Natural killer cell (primary cell): Measurements from ENCODE around the gene E2F6. TPM values are rescaled to one million over a fixed set of nuclear protein-coding genes. Genes with fewer than 3 reads are reported as not detected.

ENCODE experiments used
- ATAC-seq, 3 donors: fragments of 150-1000 bp in 2 of 3; fragments of 200-7000 bp in 1 of 3; cut with Tn5 transposase; 1 replicate in 1 of 3; 2 replicates in 2 of 3; pipeline ENCODE4 v1.10.0; 2021; ENCODE audit warnings: mild to moderate bottlenecking in 2 of 3, moderate library complexity in 2 of 3
- DNase-seq, 2 donors: peaks; one replicate each; pipeline versions ENCODE4 v3.0.0 to v3.0.0-alpha.2; 2013 to 2021; ENCODE audit warnings: mixed read lengths in 1 of 2
- H3K27ac ChIP-seq: one replicate; pipeline ENCODE4 v1.5.1; 2013; ENCODE audit warnings: mild to moderate bottlenecking, low read length
- H3K27me3 ChIP-seq: one replicate; pipeline ENCODE4 v1.6.1; 2013; ENCODE audit warnings: low read length; ENCODE audit not compliant: control insufficient read depth, insufficient read depth
- H3K36me3 ChIP-seq: one replicate; pipeline ENCODE4 v1.6.1; 2013; ENCODE audit warnings: low read length; ENCODE audit not compliant: control insufficient read depth, insufficient read depth
- H3K4me1 ChIP-seq: one replicate; pipeline ENCODE4 v1.6.1; 2013; ENCODE audit warnings: low read length; ENCODE audit not compliant: control insufficient read depth, insufficient read depth
- H3K4me3 ChIP-seq: one replicate; pipeline ENCODE4 v1.5.1; 2013; ENCODE audit warnings: low read length
- H3K9me3 ChIP-seq: one replicate; pipeline ENCODE4 v1.6.1; 2013; ENCODE audit warnings: low read length; ENCODE audit not compliant: control insufficient read depth, insufficient read depth
- H3K27ac Mint-ChIP-seq, 2 donors: one replicate each; pipeline ENCODE4 v1.8.0; 2022; ENCODE audit warnings: mild to moderate bottlenecking in 2 of 2, mixed read lengths in 2 of 2, moderate library complexity in 1 of 2
- H3K27me3 Mint-ChIP-seq, 2 donors: one replicate each; pipeline ENCODE4 v1.8.0; 2022; ENCODE audit warnings: low read depth in 2 of 2, mixed read lengths in 2 of 2
- H3K36me3 Mint-ChIP-seq: one replicate; pipeline ENCODE4 v1.8.0; 2022; ENCODE audit warnings: mixed read lengths
- H3K4me1 Mint-ChIP-seq, 2 donors: one replicate each; pipeline ENCODE4 v1.8.0; 2022; ENCODE audit warnings: mixed read lengths in 2 of 2
- H3K4me3 Mint-ChIP-seq: one replicate; pipeline ENCODE4 v1.8.0; 2022; ENCODE audit warnings: mild to moderate bottlenecking, moderate library complexity, mixed read lengths
- H3K9me3 Mint-ChIP-seq, 2 donors: one replicate each; pipeline ENCODE4 v1.8.0; 2022; ENCODE audit warnings: mixed read lengths in 2 of 2
- CTCF ChIP-seq: fragments of 200-600 bp; IDR thresholded peaks from one replicate; pipeline ENCODE4 v1.8.0; 2022; ENCODE audit warnings: antibody characterized with exemption
- WGBS: methylation state at CpG from one replicate; pipeline ENCODE4 v1.1.7; 2013; ENCODE audit warnings: missing lambda C conversion rate; ENCODE audit not compliant: insufficient coverage; 5-methylcytosine and 5-hydroxymethylcytosine counted together
- intact Hi-C: fragments of 100-400 bp; cut with micrococcal nuclease; formaldehyde crosslinking; loops from one replicate; pipeline ENCODE4 v1.14.2; 2022
- total RNA-seq, 4 donors: library from RNA; stranded (reverse); fragments of 120-200 nt in 1 of 4; gene quantifications; one replicate each; pipeline versions ENCODE4 v1.2.3 to v1.2.4, GENCODE V29; 2013 to 2022

The E2F6 gene
- total RNA-seq, 3 donors from 2014 or later (not counting 1 experiment from before 2014, with no cell fraction given), result 4.6 to 9.6 (median 8.3) TPM

GRCh38 chr2:11416186-11416585, 49.8 kb downstream of the E2F6 start:
- peaks cover 8% of the 10 kb centered on the region for H3K36me3 Mint-ChIP-seq
- DNase-seq (no peak), ATAC-seq (no peak)
- no peak overlapping the region for H3K27ac Mint-ChIP-seq
- H3K27me3 Mint-ChIP-seq, result peaks cover 7 to 15% of the 10 kb centered on the region in 2 donors
- WGBS, result 93% methylated on average over 2 of the region's 2 CpGs
- Histone ChIP-seq H3K27me3 (no peaks in the 10 kb centered on the region), H3K4me3 (no peak overlapping the region), H3K4me1 (no peaks in the 10 kb centered on the region), H3K36me3 (no peaks in the 10 kb centered on the region), H3K9me3 (peaks cover 9% of the 10 kb centered on the region), H3K27ac (no peak overlapping the region)
- H3K9me3 Mint-ChIP-seq, result peaks cover 0 to 3% of the 10 kb centered on the region in 2 donors
- intact Hi-C loops, result loop anchor here (10.0 kb wide), 1 partner anchor 281 kb away; a partner anchor contains a TSS
- TF ChIP-seq CTCF, result no peak
- no peak overlapping the region for H3K4me3 Mint-ChIP-seq
- H3K4me1 Mint-ChIP-seq, result no peaks in the 10 kb centered on the region

DNA sequence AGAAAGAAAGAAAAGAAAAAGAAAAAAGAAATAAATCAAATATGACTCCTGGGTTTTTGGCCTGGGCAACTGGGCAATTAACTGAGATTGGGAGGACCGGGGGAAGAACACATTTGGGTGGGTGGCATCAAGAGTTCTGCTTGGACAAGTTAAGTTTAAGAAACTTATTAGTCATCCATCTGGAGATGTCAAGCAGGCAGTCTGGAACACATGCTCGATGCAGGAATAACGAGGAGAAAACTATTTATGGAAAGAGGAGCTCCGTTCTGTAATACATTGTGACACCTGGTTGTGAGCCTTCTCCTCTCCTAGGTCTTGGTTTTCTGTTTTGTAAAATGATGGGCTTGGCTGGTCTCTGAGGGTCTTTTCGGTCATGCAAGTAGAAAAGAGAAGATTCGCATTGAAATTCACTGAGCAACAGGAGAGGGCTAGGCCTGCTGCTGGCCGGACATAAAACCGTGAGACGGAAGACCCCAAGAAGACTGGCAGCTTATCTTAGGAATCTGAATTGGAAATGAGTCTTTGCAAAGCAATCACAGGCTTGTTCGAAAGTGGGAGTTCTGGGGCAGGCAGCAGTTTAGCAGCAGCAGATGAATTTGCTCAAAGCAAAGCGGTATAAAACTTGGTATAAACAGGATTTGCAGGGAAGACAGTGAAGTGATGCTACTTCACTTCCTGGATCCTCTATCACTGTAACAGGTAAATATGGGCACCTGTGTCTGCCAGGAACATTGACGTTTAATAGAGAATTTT, 51.4 kb downstream of the E2F6 start:
- Mint-ChIP-seq H3K27me3 (peaks cover 12 to 21% of the 10 kb centered on the region in 2 donors), H3K27ac (no peak overlapping the region), H3K4me1 (no peaks in the 10 kb centered on the region), H3K36me3 (peaks cover 8% of the 10 kb centered on the region), H3K4me3 (no peak overlapping the region), H3K9me3 (peaks cover 0 to 3% of the 10 kb centered on the region in 2 donors)
- WGBS, result 95% methylated on average over 12 of the region's 12 CpGs
- Histone ChIP-seq H3K9me3 (peaks cover 9% of the 10 kb centered on the region), H3K36me3 (no peaks in the 10 kb centered on the region), H3K4me1 (no peaks in the 10 kb centered on the region), H3K27ac (no peak overlapping the region), H3K27me3 (no peaks in the 10 kb centered on the region), H3K4me3 (no peak overlapping the region)
- no peak for ATAC-seq
- no peak for TF ChIP-seq CTCF
- DNase-seq, result no peak
- intact Hi-C loops, result loop anchor here (10.0 kb wide), 1 partner anchor 280 kb away; a partner anchor contains a TSS

GRCh38 chr2:11412449-11412810, 53.5 kb downstream of the E2F6 start:
- peaks cover 12 to 21% of the 10 kb centered on the region in 2 donors for H3K27me3 Mint-ChIP-seq
- Histone ChIP-seq H3K4me3 (no peak overlapping the region), H3K4me1 (no peaks in the 10 kb centered on the region), H3K27ac (no peak overlapping the region), H3K36me3 (no peaks in the 10 kb centered on the region), H3K9me3 (peaks cover 2% of the 10 kb centered on the region), H3K27me3 (no peaks in the 10 kb centered on the region)
- no peak for ATAC-seq
- no peak overlapping the region for H3K27ac Mint-ChIP-seq
- 91% methylated on average over 5 of the region's 5 CpGs for WGBS
- no peaks in the 10 kb centered on the region for H3K9me3 Mint-ChIP-seq
- H3K4me3 Mint-ChIP-seq, result no peak overlapping the region
- no peaks in the 10 kb centered on the region for H3K4me1 Mint-ChIP-seq
- no peaks in the 10 kb centered on the region for H3K36me3 Mint-ChIP-seq
- no peak for DNase-seq
- no peak for TF ChIP-seq CTCF
- intact Hi-C loops, result loop anchor here (10.0 kb wide), 1 partner anchor 278 kb away; a partner anchor contains a TSS
